K562 (cell line): Measurements from ENCODE around the gene KMO. TPM values are rescaled to one million over a fixed set of nuclear protein-coding genes. Genes with fewer than 3 reads are reported as not detected.
A peak's percentile ranks its signal among the peaks of the same experiment; 100 is the strongest.

Experiments used
- CEBPG ChIP-seq, 3 experiments: fragments of 200-800 bp in 1 of 3; sonication (Bioruptor generic) in 1 of 3; sonication (generic) in 1 of 3; formaldehyde crosslinking in 1 of 3; IDR thresholded peaks in 2 of 3; conservative IDR thresholded peaks in 1 of 3; 2 replicates each; pipeline versions ENCODE4 v1.6.1 to v1.8.0; 2016 to 2022; ENCODE audit warnings: missing compliant biosample characterization in 2 of 3, missing genetic modification characterization in 2 of 3, mild to moderate bottlenecking in 1 of 3, missing genetic modification reagents in 1 of 3
- GTF2E2 ChIP-seq: fragments of 200-800 bp; sonication (Bioruptor generic); IDR thresholded peaks from 2 replicates; pipeline ENCODE4 v1.6.1; 2016; ENCODE audit warnings: missing genetic modification characterization, missing compliant biosample characterization
- PRMT5 ChIP-seq: sonication (generic); formaldehyde crosslinking; IDR thresholded peaks from 2 replicates; pipeline ENCODE4 v1.5.0; 2020; ENCODE audit warnings: missing genetic modification reagents
- PTBP1 ChIP-seq: fragments of 200-400 bp; formaldehyde crosslinking; IDR thresholded peaks from 2 replicates; pipeline ENCODE4 v1.6.1; 2017; ENCODE audit warnings: low read depth, low read length
- SP2 ChIP-seq: IDR thresholded peaks from 2 replicates; pipeline ENCODE4 v1.6.1; 2011; ENCODE audit warnings: mild to moderate bottlenecking, low read depth, low read length, moderate library complexity; ENCODE audit not compliant: poor library complexity, severe bottlenecking; ENCODE audit errors: extremely low read depth
- SRF ChIP-seq, 2 experiments: fragments of 250-450, 450-650 bp in 1 of 2; sonication (Bioruptor Pico) in 1 of 2; sonication (generic) in 1 of 2; formaldehyde crosslinking; IDR thresholded peaks; 2 replicates each; pipeline versions ENCODE4 v1.5.0 to v1.5.1; 2020 to 2022; ENCODE audit warnings: mild to moderate bottlenecking in 1 of 2, missing genetic modification reagents in 1 of 2
- ZNF175 ChIP-seq: fragments of 200-800 bp; sonication (Bioruptor generic); IDR thresholded peaks from 2 replicates; pipeline ENCODE4 v1.6.1; 2016; ENCODE audit warnings: low read depth, mild to moderate bottlenecking, missing genetic modification characterization, missing compliant biosample characterization
- ZNF444 ChIP-seq: fragments of 250-450 bp; sonication (Bioruptor Pico); IDR thresholded peaks from 2 replicates; pipeline ENCODE4 v1.4.0; 2020; ENCODE audit warnings: mild to moderate bottlenecking, moderate library complexity
- ZNF609 ChIP-seq: sonication (generic); formaldehyde crosslinking; IDR thresholded peaks from 2 replicates; pipeline ENCODE4 v1.8.1; 2023; ENCODE audit warnings: missing genetic modification reagents, mild to moderate bottlenecking, borderline replicate concordance
- ZNF695 ChIP-seq: fragments of 450-650 bp; formaldehyde crosslinking; IDR thresholded peaks from 2 replicates; pipeline ENCODE4 v1.4.0; 2020; ENCODE audit warnings: mild to moderate bottlenecking, moderate library complexity
- polyA plus RNA-seq, 8 experiments: library from polyadenylated mRNA; depleted of rRNA in 4 of 8; stranded (reverse) in 5 of 8; unstranded in 3 of 8; fragments of >200 nt; fragmentation: Nextera tagmentation in 2 of 8; fragmentation: Illumina TruSeq in 1 of 8; extraction: Ambion mirVana in 2 of 8; extraction: Trizol in 1 of 8; gene quantifications; 2 replicates each; pipeline versions ENCODE4 v1.2.1 to v1.2.3, GENCODE V29; 2011 to 2014; ENCODE audit warnings: inconsistent platforms in 1 of 8, missing spikeins in 1 of 8
- total RNA-seq, 7 experiments: library from RNA; depleted of rRNA in 6 of 7; stranded (reverse); fragments of >200 nt in 6 of 7; fragmentation: Illumina TruSeq in 2 of 7; extraction: Trizol in 2 of 7; gene quantifications; 2 replicates each; pipeline versions ENCODE4 v1.2.1 to v1.2.3, GENCODE V29; 2011 to 2021; ENCODE audit warnings: low replicate concordance in 1 of 7
- TF ChIP-seq, protein P1 (sequence below), 2 experiments: fragments of 450-650 bp in 1 of 2; sonication (generic) in 1 of 2; formaldehyde crosslinking; conservative IDR thresholded peaks; 2 replicates each; pipeline versions ENCODE4 v1.4.0 to v1.8.1; 2020 to 2022; ENCODE audit warnings: mild to moderate bottlenecking in 1 of 2, missing genetic modification reagents in 1 of 2

The KMO gene
- total and polyA plus RNA-seq, 9 of the 15 experiments (the other 6 are each of a cell fraction or from before 2014, with no cell fraction given): 0.01 to 0.11 (median 0.01) TPM; not detected in 6

DNA sequence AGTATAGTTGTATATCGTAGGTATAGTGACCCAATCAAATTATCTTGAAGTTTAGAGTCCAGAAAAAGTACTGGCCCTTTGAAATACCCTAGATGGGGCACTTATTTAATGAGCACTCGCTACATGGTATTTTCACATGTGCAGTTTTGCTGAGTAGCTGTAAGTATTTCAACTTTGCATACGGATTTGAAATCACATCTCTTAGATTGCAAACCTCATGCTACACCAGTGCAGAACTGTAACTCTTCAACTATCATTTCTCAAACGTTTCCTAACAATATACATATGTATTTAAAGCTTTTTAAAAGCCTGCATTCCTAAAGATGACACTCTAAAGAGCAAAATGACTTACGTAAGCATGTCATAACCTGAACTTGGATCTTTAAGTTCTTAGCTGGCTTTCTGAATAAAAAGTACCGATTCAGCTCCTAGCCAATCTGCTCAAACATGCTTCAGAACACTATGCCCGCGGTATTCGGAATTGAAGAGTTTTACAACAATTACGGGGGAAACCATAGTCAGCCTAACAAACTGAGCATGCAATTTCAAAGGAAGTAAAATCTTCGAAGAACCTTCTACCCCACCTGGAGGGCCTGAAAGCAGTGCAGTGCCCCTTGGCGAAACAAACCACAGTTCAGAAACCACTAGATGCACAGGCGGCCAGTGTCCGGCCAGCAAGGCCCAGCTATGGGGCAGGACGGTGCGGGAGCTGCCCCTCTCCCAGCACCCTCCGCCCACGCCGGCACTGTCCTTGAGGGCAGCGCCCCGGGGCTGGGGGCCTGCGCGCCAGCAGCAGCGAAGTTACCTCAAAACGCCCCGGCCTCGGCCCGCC, 13.5 kb upstream of the KMO start (continued):
- TF ChIP-seq ZNF609 (CRISPR knock-in tag): no peak
- TF ChIP-seq SRF (CRISPR knock-in tag; IDR thresholded peaks at IDR 0.05): no peak
- TF ChIP-seq CEBPG (CRISPR knock-in tag; IDR thresholded peaks at IDR 0.05): no peak
- TF ChIP-seq CEBPG (tag; conservative IDR thresholded peaks at IDR 0.05 in 1 of 2, IDR thresholded peaks at IDR 0.05 in 1 of 2): 0 out of 4 replicates have a peak, but pooled peaks of 1 of the 2 experiments have one; percentile 13
- no peak for TF ChIP-seq GTF2E2 (tag)
- TF ChIP-seq PRMT5 (CRISPR knock-in tag): no peak
- TF ChIP-seq SP2: no peak
- TF ChIP-seq, protein P1, sequence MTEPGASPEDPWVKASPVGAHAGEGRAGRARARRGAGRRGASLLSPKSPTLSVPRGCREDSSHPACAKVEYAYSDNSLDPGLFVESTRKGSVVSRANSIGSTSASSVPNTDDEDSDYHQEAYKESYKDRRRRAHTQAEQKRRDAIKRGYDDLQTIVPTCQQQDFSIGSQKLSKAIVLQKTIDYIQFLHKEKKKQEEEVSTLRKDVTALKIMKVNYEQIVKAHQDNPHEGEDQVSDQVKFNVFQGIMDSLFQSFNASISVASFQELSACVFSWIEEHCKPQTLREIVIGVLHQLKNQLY (CRISPR knock-in tag; conservative IDR thresholded peaks at IDR 0.05): no peak
- no peak; the same call in 1 of the 2 replicates for TF ChIP-seq ZNF175
- TF ChIP-seq PTBP1: no peak
- TF ChIP-seq ZNF444 (CRISPR knock-in tag): no peak
- TF ChIP-seq ZNF695: no peak
- TF ChIP-seq, all 486 proteins: peak for 24
